SK-N-SH treated with all-trans-retinoic acid at 6 μM for 48 hours (cell line): Measurements from ENCODE around the gene RAB4A.

Experiments used
- ATAC-seq: fragments of 200-7000 bp; cut with Tn5 transposase; 3 replicates; pipeline ENCODE4 v1.9.1; 2020; ENCODE audit warnings: mild to moderate bottlenecking, moderate library complexity
- BACH2 ChIP-seq: fragments of 250-450 bp; sonication (Bioruptor Pico); IDR thresholded peaks from 2 replicates; pipeline ENCODE4 v1.9.0; 2021; ENCODE audit warnings: mild to moderate bottlenecking, borderline replicate concordance
- CSDC2 ChIP-seq: fragments of 250-450 bp; sonication (Bioruptor Pico); IDR thresholded peaks from 2 replicates; pipeline ENCODE4 v1.5.0; 2020; ENCODE audit warnings: mild to moderate bottlenecking, moderate library complexity
- CSRNP3 ChIP-seq: fragments of 250-450 bp; sonication (Bioruptor Pico); IDR thresholded peaks from 2 replicates; pipeline ENCODE4 v1.5.1; 2021; ENCODE audit warnings: mild to moderate bottlenecking, moderate library complexity
- ESRRG ChIP-seq: fragments of 250-450 bp; sonication (Bioruptor Pico); IDR thresholded peaks from 2 replicates; pipeline ENCODE4 v1.6.1; 2021; ENCODE audit warnings: mild to moderate bottlenecking
- GLIS3 ChIP-seq: fragments of 250-450 bp; sonication (Bioruptor Pico); IDR thresholded peaks from 2 replicates; pipeline ENCODE4 v1.5.0; 2020; ENCODE audit warnings: mild to moderate bottlenecking, moderate library complexity
- OSR1 ChIP-seq: fragments of 250-450 bp; sonication (Bioruptor Pico); IDR thresholded peaks from 2 replicates; pipeline ENCODE4 v1.8.0; 2022; ENCODE audit warnings: moderate library complexity, mild to moderate bottlenecking, inconsistent platforms
- PATZ1 ChIP-seq: fragments of 250-450 bp; sonication (Bioruptor Pico); IDR thresholded peaks from 2 replicates; pipeline ENCODE4 v1.8.0; 2020; ENCODE audit warnings: mild to moderate bottlenecking, moderate library complexity, borderline replicate concordance
- POU6F1 ChIP-seq: fragments of 250-450 bp; sonication (Bioruptor Pico); IDR thresholded peaks from 2 replicates; pipeline ENCODE4 v1.8.0; 2021; ENCODE audit warnings: low read depth, mild to moderate bottlenecking, moderate library complexity, borderline replicate concordance
- PPARA ChIP-seq: fragments of 250-450 bp; sonication (Bioruptor Pico); IDR thresholded peaks from 2 replicates; pipeline ENCODE4 v1.5.0; 2020; ENCODE audit warnings: mild to moderate bottlenecking, borderline replicate concordance
- SNAI2 ChIP-seq: fragments of 250-450 bp; sonication (Bioruptor Pico); IDR thresholded peaks from 2 replicates; pipeline ENCODE4 v1.5.0; 2020; ENCODE audit warnings: mild to moderate bottlenecking, moderate library complexity
- TCF4 ChIP-seq: fragments of 250-450 bp; sonication (Bioruptor Pico); IDR thresholded peaks from 2 replicates; pipeline ENCODE4 v1.8.0; 2021; ENCODE audit warnings: mild to moderate bottlenecking, moderate library complexity, borderline replicate concordance
- TOX ChIP-seq: fragments of 250-450 bp; sonication (Bioruptor Pico); IDR thresholded peaks from 2 replicates; pipeline ENCODE4 v1.8.0; 2021; ENCODE audit warnings: mild to moderate bottlenecking, moderate library complexity, borderline replicate concordance
- TSHZ2 ChIP-seq: fragments of 250-450 bp; sonication (Bioruptor Pico); IDR thresholded peaks from 2 replicates; pipeline ENCODE4 v1.5.0; 2020; ENCODE audit warnings: mild to moderate bottlenecking, moderate library complexity
- ZC3H10 ChIP-seq: fragments of 250-450 bp; sonication (Bioruptor Pico); IDR thresholded peaks from 2 replicates; pipeline ENCODE4 v1.5.1; 2021; ENCODE audit warnings: mild to moderate bottlenecking, moderate library complexity
- ZFP3 ChIP-seq: fragments of 250-450 bp; sonication (Bioruptor Pico); IDR thresholded peaks from 2 replicates; pipeline ENCODE4 v1.5.0; 2020; ENCODE audit warnings: mild to moderate bottlenecking, moderate library complexity
- ZFP30 ChIP-seq: fragments of 450-650 bp; formaldehyde crosslinking; IDR thresholded peaks from 2 replicates; pipeline ENCODE4 v1.5.0; 2022; ENCODE audit warnings: mild to moderate bottlenecking, moderate library complexity
- ZNF565 ChIP-seq: fragments of 450-650 bp; formaldehyde crosslinking; conservative IDR thresholded peaks from 2 replicates; pipeline ENCODE4 v1.5.0; 2020; ENCODE audit warnings: low read depth, mild to moderate bottlenecking, moderate library complexity
- ZNF70 ChIP-seq: fragments of 450-650 bp; formaldehyde crosslinking; IDR thresholded peaks from 2 replicates; pipeline ENCODE4 v1.5.0; 2020; ENCODE audit warnings: mild to moderate bottlenecking, moderate library complexity
- ZNF8 ChIP-seq: fragments of 450-650 bp; formaldehyde crosslinking; IDR thresholded peaks from 2 replicates; pipeline ENCODE4 v1.5.0; 2020; ENCODE audit warnings: mild to moderate bottlenecking, moderate library complexity

RAB4A gene

GRCh38 chr1:229340496-229340895 lies 69.6 kb downstream of the RAB4A start:
- no peak for ATAC-seq
- TF ChIP-seq GLIS3 (CRISPR knock-in tag), result no peak

GRCh38 chr1:229341774-229342655 lies 71.1 kb downstream of the RAB4A start:
- ATAC-seq, result peak; percentile 87
- TF ChIP-seq POU6F1 (CRISPR knock-in tag) (no peak), ZFP3 (no peak)

GRCh38 chr1:229342656-229343569 lies 72.0 kb downstream of the RAB4A start, which contains the start of gene CCSAP:
Gene CCSAP, minus strand, starts transcription at chr1:229343047. Its CDS starts 582 bp downstream, at chr1:229342465.
- no peak for TF ChIP-seq TCF4 (CRISPR knock-in tag)
- TF ChIP-seq ZFP3, result no peak
- no peak for TF ChIP-seq ZC3H10 (CRISPR knock-in tag)
- TF ChIP-seq PPARA, result no peak
- TF ChIP-seq GLIS3 (CRISPR knock-in tag), result no peak
- TF ChIP-seq TSHZ2 (CRISPR knock-in tag), result no peak
- TF ChIP-seq POU6F1 (CRISPR knock-in tag), result no peak
- TF ChIP-seq OSR1, result no peak
- no peak for TF ChIP-seq CSDC2 (CRISPR knock-in tag)
- TF ChIP-seq TOX (CRISPR knock-in tag), result no peak
- TF ChIP-seq ZNF565, result no peak
- TF ChIP-seq ESRRG, result no peak
- TF ChIP-seq ZNF70 (CRISPR knock-in tag), result no peak
- TF ChIP-seq BACH2 (CRISPR knock-in tag), result no peak
- ATAC-seq, result peak; percentile 71

- no peak for ATAC-seq
- TF ChIP-seq ZNF70 (CRISPR knock-in tag) (no peak), ZNF565 (no peak), ZFP3 (no peak), TOX (CRISPR knock-in tag) (no peak), CSRNP3 (CRISPR knock-in tag) (no peak), ZNF8 (no peak), OSR1 (no peak), GLIS3 (CRISPR knock-in tag) (no peak), SNAI2 (CRISPR knock-in tag) (no peak), ZFP30 (no peak), PATZ1 (CRISPR knock-in tag) (no peak), POU6F1 (CRISPR knock-in tag) (no peak), ZC3H10 (CRISPR knock-in tag) (no peak), PPARA (no peak)
These were observed 73.2 kb downstream of the RAB4A start for GRCh38 chr1:229344139-229344538.
